K562 (cell line): ENCODE measurements around the gene EEF1AKMT1. TPM values are rescaled to one million over a fixed set of nuclear protein-coding genes. Genes with fewer than 3 reads are reported as not detected.

Experiments
- CHD2 ChIP-seq: IDR thresholded peaks from 2 replicates; pipeline ENCODE4 v1.6.1; 2011; ENCODE audit warnings: low read depth, low read length
- CHD7 ChIP-seq: fragments of 200-600 bp; sonication (generic); IDR thresholded peaks from one replicate; pipeline ENCODE4 v1.6.1; 2012; ENCODE audit warnings: mild to moderate bottlenecking, low read depth, low read length, inconsistent platforms
- CREB3L1 ChIP-seq: fragments of 450-650 bp; IDR thresholded peaks from 2 replicates; pipeline ENCODE4 v1.6.1; 2014; ENCODE audit warnings: low read depth, mild to moderate bottlenecking, moderate library complexity, borderline replicate concordance
- ETS1 ChIP-seq: conservative IDR thresholded peaks from 2 replicates; pipeline ENCODE4 v1.6.1; 2011; ENCODE audit warnings: low read depth, mild to moderate bottlenecking, low read length; ENCODE audit not compliant: control insufficient read depth
- GATA2 ChIP-seq: sonication (generic); formaldehyde crosslinking; IDR thresholded peaks from 2 replicates; pipeline ENCODE4 v1.4.0; 2020; ENCODE audit warnings: mild to moderate bottlenecking, missing genetic modification reagents
- HDAC1 ChIP-seq, 2 experiments: fragments of 450-650 bp; IDR thresholded peaks; 2 replicates each; pipeline ENCODE4 v1.6.1; 2016 to 2017; ENCODE audit warnings: inconsistent platforms in 1 of 2, mild to moderate bottlenecking in 1 of 2, moderate library complexity in 1 of 2
- NFYB ChIP-seq: IDR thresholded peaks from 2 replicates; pipeline ENCODE4 v1.6.1; 2011; ENCODE audit warnings: mild to moderate bottlenecking, moderate library complexity; ENCODE audit not compliant: insufficient read length; ENCODE audit errors: extremely low read depth
- RBM25 ChIP-seq: fragments of 200-400 bp; formaldehyde crosslinking; IDR thresholded peaks from 2 replicates; pipeline ENCODE4 v1.6.1; 2018; ENCODE audit warnings: low read length, low read depth, moderate library complexity; ENCODE audit not compliant: severe bottlenecking
- ZKSCAN1 ChIP-seq: fragments of 150-350 bp; IDR thresholded peaks from 2 replicates; pipeline ENCODE4 v1.6.1; 2016; ENCODE audit warnings: low read depth, low read length
- ZNF589 ChIP-seq: fragments of 200-800 bp; sonication (Bioruptor generic); IDR thresholded peaks from 2 replicates; pipeline ENCODE4 v1.6.1; 2016; ENCODE audit warnings: low read depth, missing genetic modification characterization, missing compliant biosample characterization
- polyA plus RNA-seq, 8 experiments: library from polyadenylated mRNA; depleted of rRNA in 4 of 8; stranded (reverse) in 5 of 8; unstranded in 3 of 8; fragments of >200 nt; fragmentation: Nextera tagmentation in 2 of 8; fragmentation: Illumina TruSeq in 1 of 8; extraction: Ambion mirVana in 2 of 8; extraction: Trizol in 1 of 8; gene quantifications; 2 replicates each; pipeline versions ENCODE4 v1.2.1 to v1.2.3, GENCODE V29; 2011 to 2014; ENCODE audit warnings: inconsistent platforms in 1 of 8, missing spikeins in 1 of 8
- total RNA-seq, 7 experiments: library from RNA; depleted of rRNA in 6 of 7; stranded (reverse); fragments of >200 nt in 6 of 7; fragmentation: Illumina TruSeq in 2 of 7; extraction: Trizol in 2 of 7; gene quantifications; 2 replicates each; pipeline versions ENCODE4 v1.2.1 to v1.2.3, GENCODE V29; 2011 to 2021; ENCODE audit warnings: low replicate concordance in 1 of 7

The EEF1AKMT1 gene
- total and polyA plus RNA-seq, 9 of the 15 experiments (the other 6 are each of a cell fraction or from before 2014, with no cell fraction given): 5.3 to 36.3 (median 7.9) TPM

- TF ChIP-seq CREB3L1 (no peak), HDAC1 (IDR thresholded peaks at IDR 0.05) (no peak), RBM25 (no peak), ETS1 (no peak), CHD7 (no peak), CHD2 (no peak), ZNF589 (no peak), NFYB (no peak), ZKSCAN1 (no peak), GATA2 (CRISPR knock-in tag) (no peak)
Observed at GRCh38 chr13:20684546-20684945, 89.2 kb downstream of the EEF1AKMT1 start (continued).
